HG03520 (cell line): ENCODE data around the gene NRP2.

Source experiments
- ATAC-seq: cut with Tn5 transposase; IDR thresholded peaks from one replicate; pipeline ENCODE4 v1.9.1; 2021; ENCODE audit warnings: mild to moderate bottlenecking, moderate library complexity; ENCODE audit not compliant: unreplicated experiment

The NRP2 gene

GRCh38 chr2:205705511-205706349 lies 23.4 kb downstream of the NRP2 start:
- no peak for ATAC-seq

GRCh38 chr2:205706769-205707381 lies 24.6 kb downstream of the NRP2 start:
- ATAC-seq: peak; percentile 94

GRCh38 chr2:205708231-205708631 lies 25.9 kb downstream of the NRP2 start:
- ATAC-seq: no peak

- no peak for ATAC-seq
These were observed 27.0 kb downstream of the NRP2 start for GRCh38 chr2:205709319-205709718.

GRCh38 chr2:205712508-205712907 lies 30.2 kb downstream of the NRP2 start:
- no peak for ATAC-seq

GRCh38 chr2:205713086-205713485 lies 30.8 kb downstream of the NRP2 start:
- ATAC-seq: no peak

GRCh38 chr2:205714058-205714776 lies 31.9 kb downstream of the NRP2 start:
- peak; percentile 76 for ATAC-seq

GRCh38 chr2:205714789-205715720 lies 32.8 kb downstream of the NRP2 start:
- ATAC-seq: no peak

GRCh38 chr2:205715831-205716525 lies 33.7 kb downstream of the NRP2 start:
- no peak for ATAC-seq

- ATAC-seq: no peak
These were observed 35.0 kb downstream of the NRP2 start for GRCh38 chr2:205717175-205717846.

- ATAC-seq: no peak
These were observed 35.7 kb downstream of the NRP2 start for GRCh38 chr2:205717999-205718398.

GRCh38 chr2:205719847-205720246 lies 37.5 kb downstream of the NRP2 start:
- no peak for ATAC-seq

GRCh38 chr2:205720451-205720902 lies 38.2 kb downstream of the NRP2 start:
- no peak for ATAC-seq

- no peak for ATAC-seq
These were observed 38.8 kb downstream of the NRP2 start for GRCh38 chr2:205721057-205721449.

- no peak for ATAC-seq
These were observed 40.1 kb downstream of the NRP2 start for GRCh38 chr2:205722283-205722918.

- no peak for ATAC-seq
These were observed 40.9 kb downstream of the NRP2 start for GRCh38 chr2:205723179-205723578.

- ATAC-seq: no peak
These were observed 42.8 kb downstream of the NRP2 start for GRCh38 chr2:205725059-205725458.

GRCh38 chr2:205726506-205726905 lies 44.2 kb downstream of the NRP2 start:
- no peak for ATAC-seq

- ATAC-seq: no peak
These were observed 44.9 kb downstream of the NRP2 start for GRCh38 chr2:205727174-205727573.
